Measurements from ENCODE around the gene PASK.

GRCh38 chr2:241158546-241158900 is 9.3 kb upstream of the PASK start:
- TF ChIP-seq CTCF (IDR thresholded peaks at IDR 0.05) = no peak
- TF ChIP-seq POLR2A (IDR thresholded peaks at IDR 0.05) = no peak
- TF ChIP-seq EP300 (IDR thresholded peaks at IDR 0.05) = no peak
